Measurements from ENCODE around the gene DCAF6. TPM values are rescaled to one million over a fixed set of nuclear protein-coding genes. Genes with fewer than 3 reads are reported as not detected.
A peak's percentile ranks its signal among the peaks of the same experiment; 100 is the strongest.

The DCAF6 gene
- total and polyA plus RNA-seq, 4 donors, result 19.7 to 120 (median 28.2) TPM

- no peak for DNase-seq
- Histone ChIP-seq H3K4me1 (ENCODE audit: control insufficient read depth in 5 of 5, insufficient read depth in 5 of 5, low read length in 5 of 5) (no peaks in the 10 kb centered on the region), H3K4me3 (no peak overlapping the region), H3K9me3 (ENCODE audit: control insufficient read depth in 4 of 4, insufficient read depth in 3 of 4, low read length in 3 of 4) (no peaks in the 10 kb centered on the region), H3K9ac (ENCODE audit: insufficient read depth in 1 of 2, low read length in 2 of 2) (no peak overlapping the region), H3K27me3 (ENCODE audit: control insufficient read depth in 3 of 3, insufficient read depth in 3 of 3, low read length in 2 of 3) (no peaks in the 10 kb centered on the region), H3K36me3 (ENCODE audit: control insufficient read depth in 4 of 4, insufficient read depth in 4 of 4, low read length in 4 of 4) (peaks cover 7 to 14% (median 13%) of the 10 kb centered on the region in 4 donors), H3K27ac (ENCODE audit: low read depth in 1 of 2, low read length in 1 of 2) (no peak overlapping the region)
- no peak for ATAC-seq (ENCODE audit: insufficient read depth, low FRiP score)
- TF ChIP-seq CTCF (IDR thresholded peaks at IDR 0.05; ENCODE audit: control extremely low read depth, extremely low read depth), result no peak
- 92 to 93% methylated on average over 3 of the region's 3 CpGs for WGBS, 2 donors
Observed at GRCh38 chr1:168065506-168065905, 129.0 kb downstream of the DCAF6 start.

- TF ChIP-seq CTCF (IDR thresholded peaks at IDR 0.05; ENCODE audit: control extremely low read depth, extremely low read depth), result no peak
- Histone ChIP-seq H3K27ac (ENCODE audit: low read depth in 1 of 2, low read length in 1 of 2) (no peak overlapping the region), H3K9ac (ENCODE audit: insufficient read depth in 1 of 2, low read length in 2 of 2) (no peak overlapping the region), H3K36me3 (ENCODE audit: control insufficient read depth in 4 of 4, insufficient read depth in 4 of 4, low read length in 4 of 4) (peaks cover 9 to 27% (median 24%) of the 10 kb centered on the region in 4 donors), H3K27me3 (ENCODE audit: control insufficient read depth in 3 of 3, insufficient read depth in 3 of 3, low read length in 2 of 3) (no peaks in the 10 kb centered on the region), H3K4me1 (ENCODE audit: control insufficient read depth in 5 of 5, insufficient read depth in 5 of 5, low read length in 5 of 5) (no peaks in the 10 kb centered on the region), H3K9me3 (ENCODE audit: control insufficient read depth in 4 of 4, insufficient read depth in 3 of 4, low read length in 3 of 4) (no peaks in the 10 kb centered on the region), H3K4me3 (no peak overlapping the region)
- no peak for ATAC-seq (ENCODE audit: insufficient read depth, low FRiP score)
- WGBS, 2 donors, result 92 to 93% methylated on average over 3 of the region's 3 CpGs
- no peak for DNase-seq
Observed at GRCh38 chr1:168069384-168069783, 132.9 kb downstream of the DCAF6 start.

- H3K9ac ChIP-seq (ENCODE audit: insufficient read depth in 1 of 2, low read length in 2 of 2), result no peak overlapping the region
- no peak for TF ChIP-seq CTCF (IDR thresholded peaks at IDR 0.05; ENCODE audit: control extremely low read depth, extremely low read depth)
- no peaks in the 10 kb centered on the region for H3K9me3 ChIP-seq (ENCODE audit: control insufficient read depth in 4 of 4, insufficient read depth in 3 of 4, low read length in 3 of 4)
- ATAC-seq (ENCODE audit: insufficient read depth, low FRiP score), result no peak
- no peaks in the 10 kb centered on the region for H3K27me3 ChIP-seq (ENCODE audit: control insufficient read depth in 3 of 3, insufficient read depth in 3 of 3, low read length in 2 of 3)
- H3K4me1 ChIP-seq (ENCODE audit: control insufficient read depth in 5 of 5, insufficient read depth in 5 of 5, low read length in 5 of 5), result peaks cover 0 to 7% (median 3%) of the 10 kb centered on the region in 5 donors
- no peak overlapping the region for H3K4me3 ChIP-seq
- H3K36me3 ChIP-seq (ENCODE audit: control insufficient read depth in 4 of 4, insufficient read depth in 4 of 4, low read length in 4 of 4), result peaks cover 2 to 24% (median 15%) of the 10 kb centered on the region in 4 donors
- no peak for DNase-seq
- peak overlapping the region in 1 of 2 donors; percentile 35 for H3K27ac ChIP-seq (ENCODE audit: low read depth in 1 of 2, low read length in 1 of 2)
Observed at GRCh38 chr1:168079761-168080160, 143.3 kb downstream of the DCAF6 start.

- Histone ChIP-seq H3K36me3 (ENCODE audit: control insufficient read depth in 4 of 4, insufficient read depth in 4 of 4, low read length in 4 of 4) (peaks cover 5 to 26% (median 12%) of the 10 kb centered on the region in 4 donors), H3K9ac (ENCODE audit: insufficient read depth in 1 of 2, low read length in 2 of 2) (no peak overlapping the region), H3K27me3 (ENCODE audit: control insufficient read depth in 3 of 3, insufficient read depth in 3 of 3, low read length in 2 of 3) (no peaks in the 10 kb centered on the region), H3K4me1 (ENCODE audit: control insufficient read depth in 5 of 5, insufficient read depth in 5 of 5, low read length in 5 of 5) (peaks cover 0 to 17% (median 3%) of the 10 kb centered on the region in 5 donors), H3K27ac (ENCODE audit: low read depth in 1 of 2, low read length in 1 of 2) (peak overlapping the region; percentile 24 to 84), H3K9me3 (ENCODE audit: control insufficient read depth in 4 of 4, insufficient read depth in 3 of 4, low read length in 3 of 4) (no peaks in the 10 kb centered on the region), H3K4me3 (no peak overlapping the region)
- no peak for TF ChIP-seq CTCF (IDR thresholded peaks at IDR 0.05; ENCODE audit: control extremely low read depth, extremely low read depth)
- no peak for DNase-seq
- ATAC-seq (ENCODE audit: insufficient read depth, low FRiP score), result peak; percentile 41
- WGBS, 2 donors, result 42 to 69% methylated on average over 4 of the region's 4 CpGs
Observed at GRCh38 chr1:168081373-168082007, 145.0 kb downstream of the DCAF6 start.

Measured in lung (tissue), 12 donors.